Prostate gland (tissue), 2 donors: ENCODE results near the gene SNAPC4. TPM values are rescaled to one million over a fixed set of nuclear protein-coding genes. Genes with fewer than 3 reads are reported as not detected.

Source experiments
- DNase-seq: peaks from one replicate; pipeline ENCODE4 v3.0.0-alpha.2; 2019; ENCODE audit warnings: low spot score
- H3K27ac ChIP-seq, 2 donors: fragments of 200-600 bp; sonication (generic); 2 replicates each; pipeline ENCODE4 v1.5.1; 2017 to 2019
- H3K27me3 ChIP-seq: fragments of 200-600 bp; sonication (generic); replicated peaks from 2 replicates; pipeline ENCODE4 v1.5.1; 2019; ENCODE audit not compliant: insufficient read depth
- H3K36me3 ChIP-seq, 2 donors: fragments of 200-600 bp; sonication (generic); 1 replicate in 1 of 2; 2 replicates in 1 of 2; pipeline versions ENCODE4 v1.5.1 to v1.8.1; 2017 to 2019
- H3K4me1 ChIP-seq: fragments of 200-600 bp; sonication (generic); replicated peaks from 2 replicates; pipeline ENCODE4 v1.5.1; 2019
- H3K4me3 ChIP-seq, 2 donors: fragments of 200-600 bp; sonication (generic); 2 replicates each; pipeline ENCODE4 v1.5.1; 2017 to 2019
- H3K9me3 ChIP-seq: fragments of 200-600 bp; sonication (generic); 2 replicates; pipeline ENCODE4 v1.5.1; 2017
- CTCF ChIP-seq, 4 experiments: fragments of 200-600 bp in 2 of 4; fragments of 450-650 bp in 2 of 4; sonication (generic) in 2 of 4; IDR thresholded peaks; 1 replicate in 3 of 4; 2 replicates in 1 of 4; pipeline ENCODE4 v1.5.1; 2016 to 2019; ENCODE audit warnings: antibody characterized with exemption in 4 of 4, mild to moderate bottlenecking in 2 of 4, moderate library complexity in 2 of 4
- POLR2A ChIP-seq: fragments of 450-650 bp; IDR thresholded peaks from one replicate; pipeline ENCODE4 v1.6.1; 2016; ENCODE audit warnings: antibody characterized with exemption, mild to moderate bottlenecking
- POLR2AphosphoS5 ChIP-seq: sonication (generic); formaldehyde crosslinking; IDR thresholded peaks from one replicate; pipeline ENCODE4 v1.6.1; 2017; ENCODE audit warnings: antibody characterized with exemption
- WGBS: methylation state at CpG from one replicate; pipeline ENCODE4 v1.1.5; 2018; 5-methylcytosine and 5-hydroxymethylcytosine counted together
- intact Hi-C: fragments of 100-400 bp; cut with DNase I; formaldehyde crosslinking; loops from one replicate; pipeline ENCODE4 v1.14.2; 2022
- total RNA-seq, 2 donors: library from RNA; depleted of rRNA; stranded (reverse); fragments of >200 nt; gene quantifications; one replicate each; pipeline ENCODE4 v1.1.0, GENCODE V29; 2016

Gene SNAPC4
- total RNA-seq, 2 donors from 2014 or later: 8.6 to 22.2 TPM

- Histone ChIP-seq H3K4me3 (no peak overlapping the region), H3K27ac (no peak overlapping the region), H3K9me3 (no peaks in the 10 kb centered on the region), H3K36me3 (no peaks in the 10 kb centered on the region), H3K4me1 (no peaks in the 10 kb centered on the region), H3K27me3 (no peaks in the 10 kb centered on the region)
- WGBS: 91% methylated on average over 9 of the region's 13 CpGs
- no peak for DNase-seq
- intact Hi-C loops: no loop called here
- TF ChIP-seq POLR2AphosphoS5 (no peak), POLR2A (no peak), CTCF (IDR thresholded peaks at IDR 0.05) (no peak)
Observed at GRCh38 chr9:136371533-136371880, 28.5 kb downstream of the SNAPC4 start.

- Histone ChIP-seq H3K27ac (no peak overlapping the region), H3K4me1 (no peaks in the 10 kb centered on the region), H3K9me3 (no peaks in the 10 kb centered on the region), H3K4me3 (no peak overlapping the region), H3K36me3 (no peaks in the 10 kb centered on the region), H3K27me3 (no peaks in the 10 kb centered on the region)
- no peak for DNase-seq
- TF ChIP-seq POLR2AphosphoS5 (no peak), POLR2A (no peak), CTCF (IDR thresholded peaks at IDR 0.05) (no peak)
- WGBS: 93% methylated on average over 52 of the region's 54 CpGs
- intact Hi-C loops: no loop called here
Observed at GRCh38 chr9:136370687-136371532, 29.1 kb downstream of the SNAPC4 start.

- DNase-seq: no peak
- no peaks in the 10 kb centered on the region for H3K4me1 ChIP-seq
- H3K9me3 ChIP-seq: no peaks in the 10 kb centered on the region
- intact Hi-C loops: no loop called here
- no peak for TF ChIP-seq POLR2AphosphoS5
- no peak for TF ChIP-seq CTCF (IDR thresholded peaks at IDR 0.05)
- no peak for TF ChIP-seq POLR2A
- WGBS: 95% methylated on average over 15 of the region's 19 CpGs
- no peak overlapping the region for H3K4me3 ChIP-seq
- H3K36me3 ChIP-seq: no peaks in the 10 kb centered on the region
- H3K27me3 ChIP-seq: no peaks in the 10 kb centered on the region
- no peak overlapping the region for H3K27ac ChIP-seq
Observed at GRCh38 chr9:136370037-136370436, 29.9 kb downstream of the SNAPC4 start.

GRCh38 chr9:136368190-136368589 is 31.8 kb downstream of the SNAPC4 start:
- 76% methylated on average over 17 of the region's 18 CpGs for WGBS
- intact Hi-C loops: no loop called here

More at GRCh38 chr9:136368190-136368589, 31.8 kb downstream of the SNAPC4 start:
- no peaks in the 10 kb centered on the region for H3K4me1 ChIP-seq
- no peaks in the 10 kb centered on the region for H3K36me3 ChIP-seq
- H3K27me3 ChIP-seq: no peaks in the 10 kb centered on the region
- no peak for TF ChIP-seq POLR2A
- no peak for TF ChIP-seq CTCF (IDR thresholded peaks at IDR 0.05)
- TF ChIP-seq POLR2AphosphoS5: no peak
- DNase-seq: no peak
- H3K27ac ChIP-seq: no peak overlapping the region
- no peaks in the 10 kb centered on the region for H3K9me3 ChIP-seq
- no peak overlapping the region for H3K4me3 ChIP-seq
